ENCODE results near the gene FCHSD2. TPM values are rescaled to one million over a fixed set of nuclear protein-coding genes. Genes with fewer than 3 reads are reported as not detected.

The FCHSD2 gene
- total and polyA plus RNA-seq, 2 of the 8 experiments (the other 6 are each of a cell fraction or from before 2014, with no cell fraction given) = 4.1 to 7.8 TPM

DNA sequence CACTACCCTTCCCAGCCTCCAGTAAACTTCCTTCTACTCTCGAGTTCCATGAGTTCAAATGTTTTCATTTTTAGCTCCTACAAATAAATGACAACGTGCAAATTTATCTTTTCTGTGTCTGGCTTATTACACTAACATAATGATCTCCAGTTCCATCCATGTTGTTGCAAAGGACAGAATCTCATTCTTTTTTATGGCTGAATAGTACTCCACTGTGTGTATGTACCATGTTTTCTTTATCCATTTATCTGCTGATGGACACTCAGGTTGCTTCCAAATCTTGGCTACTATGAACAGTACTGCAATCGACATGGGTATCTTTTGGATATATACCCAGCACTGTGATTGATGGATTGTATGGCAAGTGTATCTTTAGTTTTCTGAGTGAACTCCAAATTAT, 34.5 kb downstream of the FCHSD2 start (continued):
- TF ChIP-seq, protein P1, sequence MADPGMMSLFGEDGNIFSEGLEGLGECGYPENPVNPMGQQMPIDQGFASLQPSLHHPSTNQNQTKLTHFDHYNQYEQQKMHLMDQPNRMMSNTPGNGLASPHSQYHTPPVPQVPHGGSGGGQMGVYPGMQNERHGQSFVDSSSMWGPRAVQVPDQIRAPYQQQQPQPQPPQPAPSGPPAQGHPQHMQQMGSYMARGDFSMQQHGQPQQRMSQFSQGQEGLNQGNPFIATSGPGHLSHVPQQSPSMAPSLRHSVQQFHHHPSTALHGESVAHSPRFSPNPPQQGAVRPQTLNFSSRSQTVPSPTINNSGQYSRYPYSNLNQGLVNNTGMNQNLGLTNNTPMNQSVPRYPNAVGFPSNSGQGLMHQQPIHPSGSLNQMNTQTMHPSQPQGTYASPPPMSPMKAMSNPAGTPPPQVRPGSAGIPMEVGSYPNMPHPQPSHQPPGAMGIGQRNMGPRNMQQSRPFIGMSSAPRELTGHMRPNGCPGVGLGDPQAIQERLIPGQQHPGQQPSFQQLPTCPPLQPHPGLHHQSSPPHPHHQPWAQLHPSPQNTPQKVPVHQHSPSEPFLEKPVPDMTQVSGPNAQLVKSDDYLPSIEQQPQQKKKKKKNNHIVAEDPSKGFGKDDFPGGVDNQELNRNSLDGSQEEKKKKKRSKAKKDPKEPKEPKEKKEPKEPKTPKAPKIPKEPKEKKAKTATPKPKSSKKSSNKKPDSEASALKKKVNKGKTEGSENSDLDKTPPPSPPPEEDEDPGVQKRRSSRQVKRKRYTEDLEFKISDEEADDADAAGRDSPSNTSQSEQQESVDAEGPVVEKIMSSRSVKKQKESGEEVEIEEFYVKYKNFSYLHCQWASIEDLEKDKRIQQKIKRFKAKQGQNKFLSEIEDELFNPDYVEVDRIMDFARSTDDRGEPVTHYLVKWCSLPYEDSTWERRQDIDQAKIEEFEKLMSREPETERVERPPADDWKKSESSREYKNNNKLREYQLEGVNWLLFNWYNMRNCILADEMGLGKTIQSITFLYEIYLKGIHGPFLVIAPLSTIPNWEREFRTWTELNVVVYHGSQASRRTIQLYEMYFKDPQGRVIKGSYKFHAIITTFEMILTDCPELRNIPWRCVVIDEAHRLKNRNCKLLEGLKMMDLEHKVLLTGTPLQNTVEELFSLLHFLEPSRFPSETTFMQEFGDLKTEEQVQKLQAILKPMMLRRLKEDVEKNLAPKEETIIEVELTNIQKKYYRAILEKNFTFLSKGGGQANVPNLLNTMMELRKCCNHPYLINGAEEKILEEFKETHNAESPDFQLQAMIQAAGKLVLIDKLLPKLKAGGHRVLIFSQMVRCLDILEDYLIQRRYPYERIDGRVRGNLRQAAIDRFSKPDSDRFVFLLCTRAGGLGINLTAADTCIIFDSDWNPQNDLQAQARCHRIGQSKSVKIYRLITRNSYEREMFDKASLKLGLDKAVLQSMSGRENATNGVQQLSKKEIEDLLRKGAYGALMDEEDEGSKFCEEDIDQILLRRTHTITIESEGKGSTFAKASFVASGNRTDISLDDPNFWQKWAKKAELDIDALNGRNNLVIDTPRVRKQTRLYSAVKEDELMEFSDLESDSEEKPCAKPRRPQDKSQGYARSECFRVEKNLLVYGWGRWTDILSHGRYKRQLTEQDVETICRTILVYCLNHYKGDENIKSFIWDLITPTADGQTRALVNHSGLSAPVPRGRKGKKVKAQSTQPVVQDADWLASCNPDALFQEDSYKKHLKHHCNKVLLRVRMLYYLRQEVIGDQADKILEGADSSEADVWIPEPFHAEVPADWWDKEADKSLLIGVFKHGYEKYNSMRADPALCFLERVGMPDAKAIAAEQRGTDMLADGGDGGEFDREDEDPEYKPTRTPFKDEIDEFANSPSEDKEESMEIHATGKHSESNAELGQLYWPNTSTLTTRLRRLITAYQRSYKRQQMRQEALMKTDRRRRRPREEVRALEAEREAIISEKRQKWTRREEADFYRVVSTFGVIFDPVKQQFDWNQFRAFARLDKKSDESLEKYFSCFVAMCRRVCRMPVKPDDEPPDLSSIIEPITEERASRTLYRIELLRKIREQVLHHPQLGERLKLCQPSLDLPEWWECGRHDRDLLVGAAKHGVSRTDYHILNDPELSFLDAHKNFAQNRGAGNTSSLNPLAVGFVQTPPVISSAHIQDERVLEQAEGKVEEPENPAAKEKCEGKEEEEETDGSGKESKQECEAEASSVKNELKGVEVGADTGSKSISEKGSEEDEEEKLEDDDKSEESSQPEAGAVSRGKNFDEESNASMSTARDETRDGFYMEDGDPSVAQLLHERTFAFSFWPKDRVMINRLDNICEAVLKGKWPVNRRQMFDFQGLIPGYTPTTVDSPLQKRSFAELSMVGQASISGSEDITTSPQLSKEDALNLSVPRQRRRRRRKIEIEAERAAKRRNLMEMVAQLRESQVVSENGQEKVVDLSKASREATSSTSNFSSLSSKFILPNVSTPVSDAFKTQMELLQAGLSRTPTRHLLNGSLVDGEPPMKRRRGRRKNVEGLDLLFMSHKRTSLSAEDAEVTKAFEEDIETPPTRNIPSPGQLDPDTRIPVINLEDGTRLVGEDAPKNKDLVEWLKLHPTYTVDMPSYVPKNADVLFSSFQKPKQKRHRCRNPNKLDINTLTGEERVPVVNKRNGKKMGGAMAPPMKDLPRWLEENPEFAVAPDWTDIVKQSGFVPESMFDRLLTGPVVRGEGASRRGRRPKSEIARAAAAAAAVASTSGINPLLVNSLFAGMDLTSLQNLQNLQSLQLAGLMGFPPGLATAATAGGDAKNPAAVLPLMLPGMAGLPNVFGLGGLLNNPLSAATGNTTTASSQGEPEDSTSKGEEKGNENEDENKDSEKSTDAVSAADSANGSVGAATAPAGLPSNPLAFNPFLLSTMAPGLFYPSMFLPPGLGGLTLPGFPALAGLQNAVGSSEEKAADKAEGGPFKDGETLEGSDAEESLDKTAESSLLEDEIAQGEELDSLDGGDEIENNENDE (IDR thresholded peaks at IDR 0.05; ENCODE audit: insufficient replicate concordance, low read length) = no peak
- TF ChIP-seq TEAD4 (IDR thresholded peaks at IDR 0.05; ENCODE audit: low read depth, low read length) = no peak
- no peak for TF ChIP-seq POLR2A (IDR thresholded peaks at IDR 0.05; ENCODE audit: control extremely low read depth in 1 of 2, low read depth in 2 of 2, low read length in 2 of 2)
- TF ChIP-seq EP300 (IDR thresholded peaks at IDR 0.05; ENCODE audit: borderline replicate concordance in 1 of 2, low read depth in 2 of 2, low read length in 2 of 2) = no peak
- no peak for TF ChIP-seq ASH2L (IDR thresholded peaks at IDR 0.05; ENCODE audit: low read length)
- TF ChIP-seq KDM1A (IDR thresholded peaks at IDR 0.05; ENCODE audit: borderline replicate concordance, low read length) = no peak
- no peak for TF ChIP-seq SIN3A (conservative IDR thresholded peaks at IDR 0.05 in 1 of 2, IDR thresholded peaks at IDR 0.05 in 1 of 2; ENCODE audit: low read depth in 1 of 2, low read length in 2 of 2)
- TF ChIP-seq, protein P2, sequence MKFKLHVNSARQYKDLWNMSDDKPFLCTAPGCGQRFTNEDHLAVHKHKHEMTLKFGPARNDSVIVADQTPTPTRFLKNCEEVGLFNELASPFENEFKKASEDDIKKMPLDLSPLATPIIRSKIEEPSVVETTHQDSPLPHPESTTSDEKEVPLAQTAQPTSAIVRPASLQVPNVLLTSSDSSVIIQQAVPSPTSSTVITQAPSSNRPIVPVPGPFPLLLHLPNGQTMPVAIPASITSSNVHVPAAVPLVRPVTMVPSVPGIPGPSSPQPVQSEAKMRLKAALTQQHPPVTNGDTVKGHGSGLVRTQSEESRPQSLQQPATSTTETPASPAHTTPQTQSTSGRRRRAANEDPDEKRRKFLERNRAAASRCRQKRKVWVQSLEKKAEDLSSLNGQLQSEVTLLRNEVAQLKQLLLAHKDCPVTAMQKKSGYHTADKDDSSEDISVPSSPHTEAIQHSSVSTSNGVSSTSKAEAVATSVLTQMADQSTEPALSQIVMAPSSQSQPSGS (IDR thresholded peaks at IDR 0.05; ENCODE audit: low read length) = no peak
- TF ChIP-seq POLR2AphosphoS5 (IDR thresholded peaks at IDR 0.05; ENCODE audit: low read depth, low read length) = no peak
- TF ChIP-seq CHD2 (IDR thresholded peaks at IDR 0.05; ENCODE audit: low read length) = no peak
- no peak for TF ChIP-seq CREB1 (IDR thresholded peaks at IDR 0.05)
